Measurements from ENCODE around the gene SLC47A1.

DNA sequence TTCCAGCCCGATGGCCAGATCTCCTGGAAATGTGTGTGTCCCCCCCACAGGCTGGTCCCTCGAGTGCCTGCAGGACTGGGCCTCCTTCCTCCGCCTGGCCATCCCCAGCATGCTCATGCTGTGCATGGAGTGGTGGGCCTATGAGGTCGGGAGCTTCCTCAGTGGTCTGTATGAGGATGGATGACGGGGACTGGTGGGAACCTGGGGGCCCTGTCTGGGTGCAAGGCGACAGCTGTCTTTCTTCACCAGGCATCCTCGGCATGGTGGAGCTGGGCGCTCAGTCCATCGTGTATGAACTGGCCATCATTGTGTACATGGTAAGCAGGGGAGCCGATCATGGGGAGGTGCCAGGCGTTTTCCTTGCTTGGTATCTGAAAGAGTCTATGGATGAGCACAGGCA lies 22.1 kb downstream of the SLC47A1 start:
- TF ChIP-seq, protein P1, sequence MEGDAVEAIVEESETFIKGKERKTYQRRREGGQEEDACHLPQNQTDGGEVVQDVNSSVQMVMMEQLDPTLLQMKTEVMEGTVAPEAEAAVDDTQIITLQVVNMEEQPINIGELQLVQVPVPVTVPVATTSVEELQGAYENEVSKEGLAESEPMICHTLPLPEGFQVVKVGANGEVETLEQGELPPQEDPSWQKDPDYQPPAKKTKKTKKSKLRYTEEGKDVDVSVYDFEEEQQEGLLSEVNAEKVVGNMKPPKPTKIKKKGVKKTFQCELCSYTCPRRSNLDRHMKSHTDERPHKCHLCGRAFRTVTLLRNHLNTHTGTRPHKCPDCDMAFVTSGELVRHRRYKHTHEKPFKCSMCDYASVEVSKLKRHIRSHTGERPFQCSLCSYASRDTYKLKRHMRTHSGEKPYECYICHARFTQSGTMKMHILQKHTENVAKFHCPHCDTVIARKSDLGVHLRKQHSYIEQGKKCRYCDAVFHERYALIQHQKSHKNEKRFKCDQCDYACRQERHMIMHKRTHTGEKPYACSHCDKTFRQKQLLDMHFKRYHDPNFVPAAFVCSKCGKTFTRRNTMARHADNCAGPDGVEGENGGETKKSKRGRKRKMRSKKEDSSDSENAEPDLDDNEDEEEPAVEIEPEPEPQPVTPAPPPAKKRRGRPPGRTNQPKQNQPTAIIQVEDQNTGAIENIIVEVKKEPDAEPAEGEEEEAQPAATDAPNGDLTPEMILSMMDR (IDR thresholded peaks at IDR 0.05), result no peak
- TF ChIP-seq SIN3A (IDR thresholded peaks at IDR 0.05; ENCODE audit: borderline replicate concordance, insufficient read depth, low read depth, low read length), result no peak
